Keratinocyte (primary cell): ENCODE results near the gene TBRG4. TPM values are rescaled to one million over a fixed set of nuclear protein-coding genes. Genes with fewer than 3 reads are reported as not detected.

Source experiments
- DNase-seq: peaks from one replicate; pipeline ENCODE4 v3.0.0-alpha.2; 2011; ENCODE audit warnings: low read depth, missing footprints, low spot score
- FAIRE-seq: peaks from 2 replicates; lab custom pipeline; 2011; peaks lifted over from hg19 to GRCh38; lab: Jason Lieb, UNC
- H2AFZ ChIP-seq: 2 replicates; pipeline ENCODE4 v1.6.0; 2012; ENCODE audit warnings: low read length, control low read depth, inconsistent platforms; ENCODE audit not compliant: control insufficient read depth
- H3K27ac ChIP-seq: 2 replicates; pipeline ENCODE4 v1.5.1; 2011; ENCODE audit warnings: low read length; ENCODE audit not compliant: control insufficient read depth, insufficient read depth
- H3K27me3 ChIP-seq: 3 replicates; pipeline ENCODE4 v1.6.0; 2011; ENCODE audit warnings: low read length; ENCODE audit not compliant: control insufficient read depth, insufficient read depth; ENCODE audit errors: extremely low read depth
- H3K36me3 ChIP-seq, 2 experiments: 2 replicates in 1 of 2; 3 replicates in 1 of 2; pipeline ENCODE4 v1.5.1; 2011; ENCODE audit warnings: low read length in 2 of 2, mild to moderate bottlenecking in 1 of 2; ENCODE audit not compliant: control insufficient read depth in 2 of 2, insufficient read depth in 2 of 2; ENCODE audit errors: extremely low read depth in 1 of 2
- H3K4me1 ChIP-seq: 3 replicates; pipeline ENCODE4 v1.5.1; 2011; ENCODE audit warnings: low read length; ENCODE audit not compliant: control insufficient read depth, insufficient read depth; ENCODE audit errors: extremely low read depth
- H3K4me2 ChIP-seq: 3 replicates; pipeline ENCODE4 v1.6.0; 2011; ENCODE audit warnings: low read depth, low read length; ENCODE audit not compliant: control insufficient read depth, insufficient read depth; ENCODE audit errors: extremely low read depth
- H3K4me3 ChIP-seq, 3 experiments: fragments of 200-600 bp in 1 of 3; sonication (generic) in 1 of 3; 2 replicates in 2 of 3; 3 replicates in 1 of 3; pipeline ENCODE4 v1.5.1; 2011 to 2016; ENCODE audit warnings: low read length in 3 of 3, mild to moderate bottlenecking in 3 of 3, control low read depth in 2 of 3, inconsistent platforms in 1 of 3, low read depth in 1 of 3, mixed read lengths in 1 of 3, mixed run types in 1 of 3, moderate library complexity in 1 of 3; ENCODE audit not compliant: control insufficient read depth in 2 of 3, insufficient read depth in 2 of 3; ENCODE audit errors: extremely low read depth in 1 of 3
- H3K79me2 ChIP-seq: 2 replicates; pipeline ENCODE4 v1.6.0; 2012; ENCODE audit warnings: low read length; ENCODE audit not compliant: control insufficient read depth, insufficient read depth
- H3K9ac ChIP-seq: 3 replicates; pipeline ENCODE4 v1.6.0; 2011; ENCODE audit warnings: low read length; ENCODE audit not compliant: control insufficient read depth, insufficient read depth; ENCODE audit errors: extremely low read depth
- H3K9me1 ChIP-seq: 3 replicates; pipeline ENCODE4 v1.6.0; 2011; ENCODE audit warnings: low read length; ENCODE audit not compliant: control insufficient read depth, insufficient read depth; ENCODE audit errors: extremely low read depth
- H3K9me3 ChIP-seq: 2 replicates; pipeline ENCODE4 v1.5.1; 2012; ENCODE audit warnings: low read depth, low read length; ENCODE audit not compliant: control insufficient read depth
- H4K20me1 ChIP-seq: 3 replicates; pipeline ENCODE4 v1.6.0; 2011; ENCODE audit warnings: low read length; ENCODE audit not compliant: control insufficient read depth, insufficient read depth; ENCODE audit errors: extremely low read depth
- CTCF ChIP-seq, 3 experiments: IDR thresholded peaks in 1 of 3; conservative IDR thresholded peaks in 1 of 3; optimal IDR thresholded peaks in 1 of 3; 2 replicates in 2 of 3; 3 replicates in 1 of 3; pipeline versions ENCODE3 to v1.5.1; 2011; ENCODE audit warnings: low read length in 3 of 3, mild to moderate bottlenecking in 3 of 3, moderate library complexity in 2 of 3, control low read depth in 1 of 3, inconsistent platforms in 1 of 3; ENCODE audit not compliant: insufficient read depth in 2 of 3; ENCODE audit errors: extremely low read depth in 1 of 3
- EZH2 ChIP-seq: IDR thresholded peaks from one replicate; pipeline ENCODE4 v1.6.1; 2012; ENCODE audit warnings: inconsistent platforms, mild to moderate bottlenecking, low read length, moderate library complexity
- dilution Hi-C: fragments of 300-500 bp; cut with MboI; formaldehyde crosslinking; loops from one replicate; pipeline ENCODE4 v1.7.0; 2020; ENCODE audit warnings: low sequenced_read_pairs; ENCODE audit not compliant: extremely low pct_ligation_motif_present
- polyA plus RNA-seq, 5 experiments: library from polyadenylated mRNA; depleted of rRNA in 3 of 5; stranded (reverse) in 3 of 5; stranded (forward) in 1 of 5; unstranded in 1 of 5; fragments of >200 nt; gene quantifications; 1 replicate in 1 of 5; 2 replicates in 3 of 5; 3 replicates in 1 of 5; pipeline versions ENCODE4 v1.2.1 to v1.2.3, GENCODE V29; 2011 to 2012; ENCODE audit warnings: missing spikeins in 2 of 5, low read depth in 1 of 5, low replicate concordance in 1 of 5

Gene TBRG4
- polyA plus RNA-seq, 1 donor (not counting 4 experiments of a cell fraction or from before 2014, with no cell fraction given) = 90.5 TPM

GRCh38 chr7:45075871-45076796 is 35.4 kb downstream of the TBRG4 start:
- Histone ChIP-seq H3K4me2 (no peak overlapping the region), H3K9me1 (no peaks in the 10 kb centered on the region), H3K9me3 (no peaks in the 10 kb centered on the region), H4K20me1 (no peaks in the 10 kb centered on the region), H3K4me1 (no peaks in the 10 kb centered on the region), H3K27ac (no peak overlapping the region), H3K79me2 (no peaks in the 10 kb centered on the region), H3K36me3 (peaks cover 25 to 43% of the 10 kb centered on the region in 2 experiments), H3K27me3 (no peaks in the 10 kb centered on the region), H3K9ac (no peak overlapping the region), H2AFZ (no peak overlapping the region), H3K4me3 (no peak overlapping the region)
- TF ChIP-seq CTCF (optimal IDR thresholded peaks at IDR 0.05 in 1 of 3, IDR thresholded peaks at IDR 0.05 in 1 of 3, conservative IDR thresholded peaks at IDR 0.05 in 1 of 3; ENCODE audit: extremely low read depth in 1 of 3, insufficient read depth in 2 of 3, low read length in 3 of 3) = no peak
- no peak for TF ChIP-seq EZH2
- DNase-seq = no peak
- FAIRE-seq = no peak
- dilution Hi-C loops = no loop called here

DNA sequence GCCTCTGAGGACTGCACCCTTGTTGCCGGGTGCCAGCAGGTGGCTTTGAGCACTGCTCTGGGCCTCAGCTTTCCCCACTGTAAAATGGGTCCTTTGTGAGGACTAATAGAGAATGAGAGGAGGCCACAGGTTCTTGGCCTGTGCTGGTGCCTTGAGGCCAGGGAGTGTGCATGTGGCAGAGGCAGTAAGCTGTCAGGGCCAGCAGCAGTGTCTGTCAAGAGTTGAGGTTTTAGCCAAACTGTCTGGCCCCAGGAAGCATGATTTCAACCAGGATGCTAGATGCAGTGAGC is 36.2 kb downstream of the TBRG4 start:
- H3K36me3 ChIP-seq = peaks cover 25 to 43% of the 10 kb centered on the region in 2 experiments
- H3K9me3 ChIP-seq = no peaks in the 10 kb centered on the region
- dilution Hi-C loops = no loop called here
- no peak for TF ChIP-seq CTCF (optimal IDR thresholded peaks at IDR 0.05 in 1 of 3, IDR thresholded peaks at IDR 0.05 in 1 of 3, conservative IDR thresholded peaks at IDR 0.05 in 1 of 3; ENCODE audit: extremely low read depth in 1 of 3, insufficient read depth in 2 of 3, low read length in 3 of 3)
- TF ChIP-seq EZH2 = no peak
- FAIRE-seq = no peak
- H3K27me3 ChIP-seq = no peaks in the 10 kb centered on the region
- no peak for DNase-seq
- H3K9ac ChIP-seq = no peak overlapping the region
- no peaks in the 10 kb centered on the region for H3K79me2 ChIP-seq
- H3K27ac ChIP-seq = no peak overlapping the region
- no peaks in the 10 kb centered on the region for H3K9me1 ChIP-seq
- no peak overlapping the region for H2AFZ ChIP-seq
- no peaks in the 10 kb centered on the region for H4K20me1 ChIP-seq
- no peaks in the 10 kb centered on the region for H3K4me1 ChIP-seq
- no peak overlapping the region for H3K4me3 ChIP-seq
- no peak overlapping the region for H3K4me2 ChIP-seq
